Activated CD8-positive, alpha-beta T cell treated with anti-CD3 and anti-CD28 coated beads, Interleukin-2, amount 10 ng/mL, durations not matched to agents 7 days and 5 days (primary cell): ENCODE data around the gene ZNF593. TPM values are rescaled to one million over a fixed set of nuclear protein-coding genes. Genes with fewer than 3 reads are reported as not detected.

Source experiments
- ATAC-seq: fragments of 150-1000 bp; cut with Tn5 transposase; one replicate; pipeline ENCODE4 v1.10.0; 2021; ENCODE audit warnings: moderate library complexity
- CTCF ChIA-PET: fragments of 350-600 bp; sonication (Branson Sonifier 250); formaldehyde crosslinking; loops from one replicate; lab custom pipeline; 2021; ENCODE audit warnings: antibody characterized with exemption; lab: Charles Lee
- POLR2A ChIA-PET: fragments of 350-600 bp; sonication (Branson Sonifier 250); formaldehyde crosslinking; loops from one replicate; lab custom pipeline; 2021; ENCODE audit warnings: antibody characterized with exemption; lab: Charles Lee
- DNase-seq: peaks from one replicate; pipeline ENCODE4 v3.0.0-alpha.2; 2020
- H3K27ac Mint-ChIP-seq: one replicate; pipeline ENCODE4 v1.8.0; 2021; ENCODE audit warnings: mild to moderate bottlenecking, mixed read lengths
- H3K27me3 Mint-ChIP-seq: one replicate; pipeline ENCODE4 v1.8.0; 2021; ENCODE audit warnings: low read depth, mixed read lengths
- H3K36me3 Mint-ChIP-seq: one replicate; pipeline ENCODE4 v1.8.0; 2021; ENCODE audit warnings: low read depth, mixed read lengths
- H3K4me1 Mint-ChIP-seq: one replicate; pipeline ENCODE4 v1.8.0; 2021; ENCODE audit warnings: low read depth, mixed read lengths
- H3K4me3 Mint-ChIP-seq: one replicate; pipeline ENCODE4 v1.8.0; 2021; ENCODE audit warnings: mild to moderate bottlenecking, mixed read lengths
- H3K9me3 Mint-ChIP-seq: one replicate; pipeline ENCODE4 v1.8.0; 2022; ENCODE audit warnings: mixed read lengths; ENCODE audit not compliant: insufficient read depth
- total RNA-seq, 2 experiments: library from RNA; stranded (reverse); gene quantifications; one replicate each; pipeline ENCODE4 v1.2.3, GENCODE V29; 2021

The ZNF593 gene
- 10 to 100 TPM; 28.4 to 31.1 TPM for total RNA-seq

DNA sequence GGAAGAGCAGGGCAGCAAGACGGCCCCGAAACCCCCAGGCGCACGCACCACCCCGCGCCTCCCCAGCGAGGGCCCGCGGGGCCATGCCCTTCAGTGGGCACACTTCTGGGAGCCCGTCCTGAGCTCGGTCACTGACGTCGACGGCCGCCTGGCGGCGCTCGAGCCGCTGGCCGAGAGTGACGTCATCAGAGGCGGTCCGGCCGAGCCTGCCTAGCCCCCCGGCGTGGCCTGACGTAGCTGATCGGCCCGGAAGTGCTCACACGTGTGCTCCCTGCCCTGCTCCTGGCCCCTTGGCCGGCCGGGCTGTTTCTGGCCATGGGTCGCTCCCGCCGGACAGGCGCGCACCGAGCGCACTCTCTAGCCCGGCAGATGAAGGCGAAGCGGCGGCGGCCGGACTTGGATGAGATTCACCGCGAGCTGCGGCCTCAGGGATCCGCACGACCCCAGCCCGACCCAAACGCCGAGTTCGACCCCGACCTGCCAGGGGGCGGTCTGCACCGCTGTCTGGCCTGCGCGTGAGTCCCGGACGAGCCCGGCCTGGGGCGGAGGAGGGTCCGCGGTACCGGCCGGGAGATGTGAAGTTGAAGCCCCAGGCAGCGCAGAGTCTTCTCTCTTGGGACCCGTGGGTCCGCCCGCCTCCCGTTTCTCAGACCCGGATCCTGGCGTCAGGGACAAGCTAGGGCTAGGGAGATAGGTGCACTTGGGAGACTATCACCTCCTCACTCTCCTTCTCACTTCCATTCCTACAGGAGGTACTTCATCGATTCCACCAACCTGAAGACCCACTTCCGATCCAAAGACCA is at the start of gene ZNF593:
TSS of gene ZNF593 (plus strand) at position 240 of the 803 bp plus-strand sequence. CDS start at position 316, 76 bp downstream.
- peak within 1 kb of the TSS; percentile 89 for H3K4me3 Mint-ChIP-seq
- DNase-seq (peak; percentile 92), ATAC-seq (peak; percentile 95)
- no peaks in the 10 kb centered on the region for H3K9me3 Mint-ChIP-seq
- peaks cover 25% of the 10 kb centered on the region for H3K4me1 Mint-ChIP-seq
- peaks cover 4% of the 10 kb centered on the region for H3K36me3 Mint-ChIP-seq
- ChIA-PET CTCF (interaction anchor here (0.6 to 4.2 kb wide), 58 partner anchors 8 to 277 kb away, joined by 3 to 69 read pairs (median 4); partner anchors contain the start of genes CATSPER4, CD52, CEP85 and CNKSR1), POLR2A (interaction anchor here (0.7 to 1.4 kb wide), 6 partner anchors 12 to 64 kb away, joined by 3 to 6 read pairs (median 3); partner anchors contain the start of genes CEP85 and PDIK1L)
- peaks cover 9% of the 10 kb centered on the region for H3K27me3 Mint-ChIP-seq
- H3K27ac Mint-ChIP-seq = peak within 1 kb of the TSS; percentile 89

GRCh38 chr1:26121854-26122773 is 47.6 kb upstream of the ZNF593 start:
- Mint-ChIP-seq H3K4me1 (peaks cover 65% of the 10 kb centered on the region), H3K4me3 (no peak overlapping the region), H3K36me3 (peaks cover 60% of the 10 kb centered on the region), H3K27ac (no peak overlapping the region), H3K27me3 (no peaks in the 10 kb centered on the region), H3K9me3 (no peaks in the 10 kb centered on the region)
- POLR2A ChIA-PET = interaction anchor here (8.0 kb wide), 1 partner anchor 11 kb away, joined by 93 read pairs; the partner anchor contains the start of gene PDIK1L
- DNase-seq = no peak
- no peak for ATAC-seq
- CTCF ChIA-PET = interaction anchor here (1.1 to 17.1 kb wide), 9 partner anchors 9 to 379 kb away, joined by 3 to 317 read pairs (median 4); partner anchors contain the start of genes CEP85, PDIK1L and ZNF593

DNA sequence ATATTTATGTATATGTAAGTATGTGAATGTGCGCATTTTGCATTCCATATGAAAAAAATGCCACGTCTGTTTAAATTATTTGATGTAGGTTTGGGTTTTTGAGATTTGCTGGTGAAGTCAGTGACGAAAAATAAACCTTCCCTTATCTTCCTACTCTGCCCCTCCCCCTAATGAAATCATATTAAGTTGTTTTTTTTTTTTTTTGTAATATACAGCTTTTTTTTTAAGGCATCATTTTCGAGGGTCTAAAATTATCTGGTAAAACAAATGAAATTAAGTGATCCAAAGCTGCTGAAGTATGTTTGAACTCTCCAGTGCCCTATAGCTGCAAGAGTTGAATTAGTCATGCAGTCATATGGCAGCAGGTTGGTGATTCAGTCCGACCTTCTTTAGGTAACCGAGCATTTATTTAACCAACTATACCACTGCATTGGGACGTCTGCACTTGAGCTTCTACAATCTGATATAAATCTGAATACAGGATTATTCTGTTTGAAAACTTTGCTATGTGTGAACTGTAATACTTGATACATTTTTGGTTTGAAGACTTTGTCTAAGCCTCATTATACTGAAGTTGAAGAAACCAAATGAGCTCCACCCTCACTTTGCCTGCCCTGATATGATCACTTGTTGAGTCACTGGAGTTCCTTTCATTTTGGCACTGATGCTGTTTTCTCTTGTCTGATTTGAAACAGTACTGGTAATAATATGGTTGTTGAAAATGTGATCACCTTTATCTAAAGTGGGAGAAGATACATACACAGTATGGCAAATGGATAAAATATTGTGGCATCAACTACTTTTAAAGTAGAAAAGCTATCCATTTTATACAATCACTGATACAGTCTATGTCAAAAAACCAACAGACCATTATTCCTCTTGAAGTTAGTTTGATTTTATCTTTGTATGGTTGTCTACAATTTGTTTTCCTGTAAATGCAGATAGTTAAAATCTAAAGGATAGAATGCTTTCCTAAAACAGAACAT is 46.4 kb upstream of the ZNF593 start:
- ATAC-seq = no peak

DNA sequence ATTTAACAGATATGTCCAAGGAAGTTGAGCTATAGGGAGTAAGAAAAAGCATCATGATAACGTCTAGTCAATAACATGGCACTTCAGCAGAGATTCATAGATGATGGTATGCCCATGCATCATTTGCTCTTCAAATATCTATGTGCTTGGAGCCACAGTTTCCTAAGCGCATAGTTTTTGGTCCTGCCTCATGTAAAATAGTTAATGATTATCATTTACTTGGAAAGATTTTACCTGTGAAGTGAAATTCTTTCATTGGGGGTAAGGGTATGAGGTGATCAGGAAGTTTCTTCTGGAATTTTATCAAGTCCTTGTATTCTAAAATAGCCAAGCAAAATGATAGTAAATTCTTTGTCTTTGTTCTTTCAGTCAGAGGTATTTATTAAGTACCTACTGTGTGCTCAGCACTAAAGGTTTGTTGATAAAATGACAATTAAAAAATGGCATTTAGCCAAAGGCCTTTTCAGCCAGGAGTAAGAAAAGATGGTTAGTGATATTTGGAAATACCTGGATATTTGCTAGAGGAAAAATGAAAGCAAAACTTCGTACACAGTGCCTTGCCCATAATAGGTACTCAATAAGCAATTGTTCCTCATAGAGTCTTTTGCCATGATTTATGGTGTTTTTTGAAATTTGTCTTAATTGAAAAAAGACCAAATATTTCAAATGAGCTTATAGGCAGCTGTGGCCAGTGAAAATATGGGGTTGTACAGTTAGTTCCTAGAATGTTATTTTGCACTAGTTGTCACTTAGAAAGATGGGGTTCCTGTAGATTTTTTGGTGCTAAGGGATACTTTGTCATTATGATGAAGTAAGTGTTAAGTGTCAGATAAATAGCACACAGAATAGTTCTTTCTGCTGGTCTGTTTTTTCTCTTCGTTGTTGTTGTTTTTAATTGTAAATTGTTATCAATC is 45.0 kb upstream of the ZNF593 start:
- ATAC-seq (no peak), DNase-seq (no peak)
- no peaks in the 10 kb centered on the region for H3K9me3 Mint-ChIP-seq
- ChIA-PET POLR2A (interaction anchor here (1.1 to 8.0 kb wide), 2 partner anchors 13 to 21 kb away, joined by 3 to 93 read pairs; partner anchors contain the start of gene PDIK1L), CTCF (interaction anchor here (1.0 to 17.1 kb wide), 4 partner anchors 8 to 229 kb away, joined by 3 to 317 read pairs (median 39); partner anchors contain the start of gene PDIK1L)
- peaks cover 43% of the 10 kb centered on the region for H3K36me3 Mint-ChIP-seq
- peak overlapping the region; percentile 9 for H3K4me3 Mint-ChIP-seq
- H3K4me1 Mint-ChIP-seq = peaks cover 67% of the 10 kb centered on the region
- peak overlapping the region; percentile 33 for H3K27ac Mint-ChIP-seq
- no peaks in the 10 kb centered on the region for H3K27me3 Mint-ChIP-seq

More for the DNA sequence above, 46.4 kb upstream of the ZNF593 start:
- Mint-ChIP-seq H3K36me3 (peaks cover 53% of the 10 kb centered on the region), H3K27me3 (no peaks in the 10 kb centered on the region), H3K9me3 (no peaks in the 10 kb centered on the region), H3K4me3 (peak overlapping the region; percentile 1), H3K4me1 (peaks cover 77% of the 10 kb centered on the region), H3K27ac (peak overlapping the region; percentile 63)
- DNase-seq = peak; percentile 34
- POLR2A ChIA-PET = interaction anchor here (0.7 to 8.0 kb wide), 3 partner anchors 12 to 22 kb away, joined by 3 to 93 read pairs (median 3); partner anchors contain the start of gene PDIK1L
- CTCF ChIA-PET = interaction anchor here (1.0 to 17.1 kb wide), 10 partner anchors 9 to 228 kb away, joined by 3 to 317 read pairs (median 4); partner anchors contain the start of gene PDIK1L

- no peak for ATAC-seq
- DNase-seq = no peak
- ChIA-PET CTCF (interaction anchor here (0.8 to 17.1 kb wide), 8 partner anchors 12 to 233 kb away, joined by 3 to 317 read pairs (median 7); partner anchors contain the start of genes C1orf232, CEP85, PDIK1L and ZNF593), POLR2A (interaction anchor here (1.4 to 8.0 kb wide), 5 partner anchors 10 to 220 kb away, joined by 5 to 93 read pairs (median 12); partner anchors contain the start of genes PDIK1L and STMN1)
- Mint-ChIP-seq H3K36me3 (peaks cover 36% of the 10 kb centered on the region), H3K4me1 (peaks cover 60% of the 10 kb centered on the region), H3K27me3 (no peaks in the 10 kb centered on the region), H3K9me3 (no peaks in the 10 kb centered on the region), H3K4me3 (peak overlapping the region; percentile 76), H3K27ac (peak overlapping the region; percentile 94)
Observed at GRCh38 chr1:26125382-26125781, 44.3 kb upstream of the ZNF593 start.

- Mint-ChIP-seq H3K4me1 (peaks cover 64% of the 10 kb centered on the region), H3K27me3 (no peaks in the 10 kb centered on the region)
- POLR2A ChIA-PET = interaction anchor here (1.4 to 8.0 kb wide), 7 partner anchors 11 to 220 kb away, joined by 4 to 93 read pairs (median 12); partner anchors contain the start of genes PDIK1L and STMN1
Observed at GRCh38 chr1:26125946-26126320, 43.8 kb upstream of the ZNF593 start.

GRCh38 chr1:26126321-26127084 is 43.2 kb upstream of the ZNF593 start:
- H3K9me3 Mint-ChIP-seq = no peaks in the 10 kb centered on the region
- H3K36me3 Mint-ChIP-seq = peaks cover 35% of the 10 kb centered on the region
- DNase-seq = peak; percentile 83
- POLR2A ChIA-PET = interaction anchor here (0.6 to 8.0 kb wide), 11 partner anchors 11 to 252 kb away, joined by 3 to 93 read pairs (median 9); partner anchors contain the start of genes PDIK1L and STMN1
- CTCF ChIA-PET = interaction anchor here (0.7 to 17.1 kb wide), 16 partner anchors 13 to 232 kb away, joined by 3 to 317 read pairs (median 4); partner anchors contain the start of genes C1orf232, CEP85, PDIK1L and ZNF593
- H3K27me3 Mint-ChIP-seq = no peaks in the 10 kb centered on the region
- ATAC-seq = peak; percentile 98
- H3K4me3 Mint-ChIP-seq = peak overlapping the region; percentile 76
- H3K4me1 Mint-ChIP-seq = peaks cover 66% of the 10 kb centered on the region
- peak overlapping the region; percentile 94 for H3K27ac Mint-ChIP-seq

More at GRCh38 chr1:26125946-26126320, 43.8 kb upstream of the ZNF593 start:
- Mint-ChIP-seq H3K36me3 (peaks cover 35% of the 10 kb centered on the region), H3K9me3 (no peaks in the 10 kb centered on the region), H3K27ac (peak overlapping the region; percentile 94), H3K4me3 (peak overlapping the region; percentile 76)
- no peak for DNase-seq
- ATAC-seq = no peak
- CTCF ChIA-PET = interaction anchor here (0.8 to 17.1 kb wide), 11 partner anchors 13 to 233 kb away, joined by 3 to 317 read pairs (median 5); partner anchors contain the start of genes C1orf232, CEP85, PDIK1L and ZNF593

DNA sequence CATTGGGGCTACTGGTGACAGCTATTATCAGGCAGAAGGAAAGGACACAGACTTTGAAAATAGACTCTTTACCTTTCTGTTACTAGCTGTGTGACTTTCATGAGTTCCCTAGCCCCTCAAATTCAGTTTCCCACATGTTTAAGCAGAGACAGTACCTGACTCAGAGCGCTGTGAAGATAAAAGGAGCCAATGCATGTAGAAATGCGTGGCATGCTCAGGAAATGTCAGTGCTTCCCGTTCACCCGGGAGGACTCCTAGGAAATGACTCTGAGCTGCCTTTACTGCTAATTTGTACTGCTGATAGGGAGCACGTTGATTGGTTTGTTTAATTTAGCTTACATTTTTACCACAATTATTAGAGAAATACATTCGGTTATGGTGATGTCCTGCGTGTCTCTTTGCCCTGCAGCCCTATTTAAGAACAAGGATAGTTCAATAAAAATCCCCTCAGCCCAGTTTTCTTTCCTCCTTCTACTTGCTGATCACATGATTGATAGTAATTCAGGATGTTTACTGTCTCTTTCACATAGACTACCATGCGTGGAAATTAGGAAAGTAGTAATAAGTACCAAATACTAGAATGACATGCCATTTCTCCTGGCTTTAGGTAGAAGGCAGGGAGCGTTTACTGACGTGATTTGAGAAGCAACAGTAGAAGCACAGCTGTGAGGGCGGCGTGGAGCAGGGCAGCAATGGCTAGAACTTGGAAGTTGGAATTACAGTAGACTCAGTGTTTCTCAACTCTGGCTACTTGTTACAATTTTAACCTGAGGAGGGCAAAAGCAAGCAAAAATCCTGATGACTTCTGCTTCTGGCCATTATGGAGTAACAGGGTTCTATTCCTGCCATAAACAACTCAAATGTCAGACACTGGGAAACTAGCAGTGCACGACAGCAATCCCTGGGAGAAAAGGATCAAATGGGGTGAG is 42.2 kb upstream of the ZNF593 start:
- Mint-ChIP-seq H3K27me3 (no peaks in the 10 kb centered on the region), H3K9me3 (no peaks in the 10 kb centered on the region), H3K4me3 (peak overlapping the region; percentile 76), H3K27ac (peak overlapping the region; percentile 94), H3K36me3 (peaks cover 25% of the 10 kb centered on the region), H3K4me1 (peaks cover 62% of the 10 kb centered on the region)
- DNase-seq (peak; percentile 31), ATAC-seq (no peak)
- POLR2A ChIA-PET = interaction anchor here (0.6 to 8.0 kb wide), 10 partner anchors 12 to 678 kb away, joined by 3 to 93 read pairs (median 7); partner anchors contain the start of genes PAFAH2, PDIK1L and STMN1
- CTCF ChIA-PET = interaction anchor here (0.7 to 17.1 kb wide), 14 partner anchors 14 to 232 kb away, joined by 3 to 317 read pairs (median 4); partner anchors contain the start of genes C1orf232, CEP85, PDIK1L and ZNF593
